B cell (primary cell): ENCODE results near the gene KRT34. TPM values are rescaled to one million over a fixed set of nuclear protein-coding genes. Genes with fewer than 3 reads are reported as not detected.

ENCODE experiments used
- ATAC-seq: fragments of 200-7000 bp; cut with Tn5 transposase; one replicate; pipeline ENCODE4 v1.10.0; 2021; ENCODE audit warnings: low read depth, mild to moderate bottlenecking, moderate number of reproducible peaks, moderate library complexity
- CTCF ChIA-PET: fragments of 350-600 bp; sonication (Branson Sonifier 250); formaldehyde crosslinking; loops from one replicate; lab custom pipeline; 2021; ENCODE audit warnings: antibody characterized with exemption, inconsistent platforms; lab: Charles Lee
- POLR2A ChIA-PET: fragments of 350-600 bp; sonication (Branson Sonifier 250); formaldehyde crosslinking; loops from one replicate; lab custom pipeline; 2021; ENCODE audit warnings: antibody characterized with exemption; lab: Charles Lee
- DNase-seq: peaks from one replicate; pipeline ENCODE4 v3.0.0; 2013
- H2AFZ ChIP-seq: 2 replicates; pipeline ENCODE4 v1.6.1; 2012; ENCODE audit warnings: mild to moderate bottlenecking, low read depth, low read length; ENCODE audit not compliant: insufficient read depth, poor library complexity, severe bottlenecking
- H3K27ac ChIP-seq, 2 donors: 1 replicate in 1 of 2; 2 replicates in 1 of 2; pipeline ENCODE4 v1.5.1; 2012 to 2013; ENCODE audit warnings: low read length in 2 of 2, mild to moderate bottlenecking in 2 of 2, moderate library complexity in 1 of 2
- H3K27me3 ChIP-seq, 4 experiments: fragments of 200-600 bp in 1 of 4; sonication (generic) in 1 of 4; replicated peaks in 1 of 4; 1 replicate in 2 of 4; 2 replicates in 2 of 4; pipeline versions ENCODE4 v1.6.1 to v1.7.0; 2013 to 2016; ENCODE audit warnings: low read length in 3 of 4, mild to moderate bottlenecking in 2 of 4, mixed read lengths in 1 of 4, moderate library complexity in 1 of 4; ENCODE audit not compliant: insufficient read depth in 4 of 4, control insufficient read depth in 3 of 4; ENCODE audit errors: control extremely low read depth in 1 of 4
- H3K36me3 ChIP-seq, 2 experiments: replicated peaks in 1 of 2; 1 replicate in 1 of 2; 2 replicates in 1 of 2; pipeline versions ENCODE4 v1.6.1 to v1.7.1; 2013; ENCODE audit warnings: low read length in 1 of 2; ENCODE audit not compliant: insufficient read depth in 2 of 2, control insufficient read depth in 1 of 2; ENCODE audit errors: control extremely low read depth in 1 of 2, extremely low read depth in 1 of 2
- H3K4me1 ChIP-seq, 2 donors: fragments of 200-600 bp in 1 of 2; sonication (generic) in 1 of 2; 1 replicate in 1 of 2; 2 replicates in 1 of 2; pipeline versions ENCODE4 v1.5.1 to v1.6.1; 2013 to 2017; ENCODE audit warnings: low read length in 2 of 2; ENCODE audit not compliant: control insufficient read depth in 2 of 2, insufficient read depth in 2 of 2
- H3K4me2 ChIP-seq: replicated peaks from 2 replicates; pipeline ENCODE3; 2012; ENCODE audit warnings: mild to moderate bottlenecking, low read depth, low read length; ENCODE audit not compliant: poor library complexity, severe bottlenecking
- H3K4me3 ChIP-seq, 5 experiments: fragments of 200-600 bp in 1 of 5; sonication (generic) in 1 of 5; 1 replicate in 3 of 5; 2 replicates in 2 of 5; pipeline versions ENCODE4 v1.5.1 to v1.7.0; 2011 to 2016; ENCODE audit warnings: low read length in 4 of 5, mild to moderate bottlenecking in 4 of 5, low read depth in 2 of 5, control low read depth in 1 of 5, moderate library complexity in 1 of 5; ENCODE audit not compliant: insufficient read depth in 1 of 5; ENCODE audit errors: control extremely low read depth in 1 of 5, extremely low read depth in 1 of 5
- H3K79me2 ChIP-seq: fragments of 200-600 bp; sonication (generic); one replicate; pipeline ENCODE4 v1.6.0; 2016; ENCODE audit warnings: low read length; ENCODE audit not compliant: control insufficient read depth, insufficient read depth
- H3K9ac ChIP-seq: fragments of 200-600 bp; sonication (generic); 2 replicates; pipeline ENCODE4 v1.6.1; 2017; ENCODE audit warnings: mild to moderate bottlenecking, low read length, moderate library complexity
- H3K9me3 ChIP-seq, 3 donors: one replicate each; pipeline versions ENCODE4 v1.6.1 to v1.7.1; 2013; ENCODE audit warnings: low read length in 2 of 3; ENCODE audit not compliant: control insufficient read depth in 2 of 3, insufficient read depth in 1 of 3; ENCODE audit errors: control extremely low read depth in 1 of 3
- H4K20me1 ChIP-seq: 2 replicates; pipeline ENCODE4 v1.6.0; 2012; ENCODE audit warnings: mild to moderate bottlenecking, low read length; ENCODE audit not compliant: insufficient read depth, control insufficient read depth, poor library complexity, severe bottlenecking
- H3K27ac Mint-ChIP-seq: one replicate; pipeline ENCODE4 v1.8.0; 2021; ENCODE audit warnings: mixed read lengths
- H3K27me3 Mint-ChIP-seq: one replicate; pipeline ENCODE4 v1.8.0; 2021; ENCODE audit warnings: mixed read lengths
- H3K4me1 Mint-ChIP-seq: one replicate; pipeline ENCODE4 v1.8.0; 2021; ENCODE audit warnings: mixed read lengths
- H3K4me3 Mint-ChIP-seq: one replicate; pipeline ENCODE4 v1.8.0; 2021; ENCODE audit warnings: mixed read lengths
- H3K9me3 Mint-ChIP-seq: one replicate; pipeline ENCODE4 v1.8.0; 2022; ENCODE audit warnings: mixed read lengths; ENCODE audit not compliant: insufficient read depth
- EZH2 ChIP-seq: IDR thresholded peaks from 2 replicates; pipeline ENCODE4 v1.6.1; 2012; ENCODE audit warnings: borderline replicate concordance, low read depth, mild to moderate bottlenecking, moderate library complexity, low read length; ENCODE audit not compliant: insufficient read depth, poor library complexity, severe bottlenecking
- WGBS: methylation state at CpG from one replicate; pipeline ENCODE4 v1.1.5; 2013; ENCODE audit warnings: missing lambda C conversion rate; ENCODE audit not compliant: insufficient coverage; 5-methylcytosine and 5-hydroxymethylcytosine counted together
- intact Hi-C: fragments of 100-400 bp; cut with micrococcal nuclease; formaldehyde crosslinking; loops from one replicate; pipeline ENCODE4 v1.10.0; 2022
- polyA plus RNA-seq: library from polyadenylated mRNA; depleted of rRNA; stranded (reverse); fragments of >200 nt; gene quantifications from 2 replicates; pipeline ENCODE4 v1.2.3, GENCODE V29; 2012
- total RNA-seq, 2 donors: library from RNA; stranded (reverse); fragments of 120-200 nt in 1 of 2; gene quantifications; 1 replicate in 1 of 2; 2 replicates in 1 of 2; pipeline versions ENCODE4 v1.2.3 to v1.2.4, GENCODE V29; 2013 to 2022
- TF ChIP-seq, protein P1 (sequence below): fragments of 200-600 bp; IDR thresholded peaks from one replicate; pipeline ENCODE4 v1.8.0; 2022; ENCODE audit warnings: antibody characterized with exemption, mild to moderate bottlenecking

Gene KRT34
- total and polyA plus RNA-seq, 2 donors (not counting 1 experiment from before 2014, with no cell fraction given), result not detected

DNA sequence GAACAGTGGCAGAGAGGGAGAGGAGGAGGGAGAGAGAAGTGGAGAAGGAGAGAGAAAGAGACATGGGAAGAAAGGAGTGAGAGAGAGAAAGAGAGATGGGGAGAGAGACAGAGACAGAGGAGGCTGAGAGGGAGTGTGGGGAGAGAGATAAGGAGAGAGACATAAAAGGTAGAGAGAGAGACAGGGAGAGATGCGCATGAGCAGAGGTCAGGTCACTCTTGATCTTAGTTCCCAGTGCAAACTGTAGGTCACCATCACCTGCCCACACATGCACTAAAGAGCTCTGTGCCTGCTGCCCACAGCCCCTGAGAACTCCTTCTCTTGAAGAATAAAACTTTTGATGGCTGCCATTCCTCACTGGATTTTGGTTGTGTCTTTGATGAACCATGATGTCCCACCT is 46.4 kb downstream of the KRT34 start:
- intact Hi-C loops, result no loop called here
- H3K9me3 Mint-ChIP-seq, result no peaks in the 10 kb centered on the region
- no peak overlapping the region for H3K4me3 Mint-ChIP-seq
- ATAC-seq, result no peak
- no peak for TF ChIP-seq EZH2
- TF ChIP-seq, protein P1, sequence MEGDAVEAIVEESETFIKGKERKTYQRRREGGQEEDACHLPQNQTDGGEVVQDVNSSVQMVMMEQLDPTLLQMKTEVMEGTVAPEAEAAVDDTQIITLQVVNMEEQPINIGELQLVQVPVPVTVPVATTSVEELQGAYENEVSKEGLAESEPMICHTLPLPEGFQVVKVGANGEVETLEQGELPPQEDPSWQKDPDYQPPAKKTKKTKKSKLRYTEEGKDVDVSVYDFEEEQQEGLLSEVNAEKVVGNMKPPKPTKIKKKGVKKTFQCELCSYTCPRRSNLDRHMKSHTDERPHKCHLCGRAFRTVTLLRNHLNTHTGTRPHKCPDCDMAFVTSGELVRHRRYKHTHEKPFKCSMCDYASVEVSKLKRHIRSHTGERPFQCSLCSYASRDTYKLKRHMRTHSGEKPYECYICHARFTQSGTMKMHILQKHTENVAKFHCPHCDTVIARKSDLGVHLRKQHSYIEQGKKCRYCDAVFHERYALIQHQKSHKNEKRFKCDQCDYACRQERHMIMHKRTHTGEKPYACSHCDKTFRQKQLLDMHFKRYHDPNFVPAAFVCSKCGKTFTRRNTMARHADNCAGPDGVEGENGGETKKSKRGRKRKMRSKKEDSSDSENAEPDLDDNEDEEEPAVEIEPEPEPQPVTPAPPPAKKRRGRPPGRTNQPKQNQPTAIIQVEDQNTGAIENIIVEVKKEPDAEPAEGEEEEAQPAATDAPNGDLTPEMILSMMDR, result no peak
- WGBS, result no CpG with 5 or more reads among the region's 1 CpG
- H3K9ac ChIP-seq, result no peak overlapping the region
- peaks cover 0 to 13% of the 10 kb centered on the region in 2 donors for H3K4me1 ChIP-seq
- peaks cover 10% of the 10 kb centered on the region for H3K4me1 Mint-ChIP-seq
- H3K27me3 ChIP-seq, result peaks cover 0 to 10% (median 1%) of the 10 kb centered on the region in 4 experiments
- H3K27me3 Mint-ChIP-seq, result peaks cover 15% of the 10 kb centered on the region
- no peaks in the 10 kb centered on the region for H3K79me2 ChIP-seq
- CTCF ChIA-PET, result interaction anchor here (1.2 kb wide), 1 partner anchor 13 kb away, joined by 5 read pairs; no protein-coding TSS in a partner anchor
- H3K36me3 ChIP-seq, result no peaks in the 10 kb centered on the region
- DNase-seq, result no peak
- no peaks in the 10 kb centered on the region for H3K9me3 ChIP-seq
- no peak overlapping the region for H3K4me3 ChIP-seq
- POLR2A ChIA-PET, result no interaction called here
- no peak overlapping the region for H3K4me2 ChIP-seq
- no peak overlapping the region for H2AFZ ChIP-seq
- H3K27ac ChIP-seq, result no peak overlapping the region
- no peak overlapping the region for H3K27ac Mint-ChIP-seq
- H4K20me1 ChIP-seq, result no peaks in the 10 kb centered on the region

DNA sequence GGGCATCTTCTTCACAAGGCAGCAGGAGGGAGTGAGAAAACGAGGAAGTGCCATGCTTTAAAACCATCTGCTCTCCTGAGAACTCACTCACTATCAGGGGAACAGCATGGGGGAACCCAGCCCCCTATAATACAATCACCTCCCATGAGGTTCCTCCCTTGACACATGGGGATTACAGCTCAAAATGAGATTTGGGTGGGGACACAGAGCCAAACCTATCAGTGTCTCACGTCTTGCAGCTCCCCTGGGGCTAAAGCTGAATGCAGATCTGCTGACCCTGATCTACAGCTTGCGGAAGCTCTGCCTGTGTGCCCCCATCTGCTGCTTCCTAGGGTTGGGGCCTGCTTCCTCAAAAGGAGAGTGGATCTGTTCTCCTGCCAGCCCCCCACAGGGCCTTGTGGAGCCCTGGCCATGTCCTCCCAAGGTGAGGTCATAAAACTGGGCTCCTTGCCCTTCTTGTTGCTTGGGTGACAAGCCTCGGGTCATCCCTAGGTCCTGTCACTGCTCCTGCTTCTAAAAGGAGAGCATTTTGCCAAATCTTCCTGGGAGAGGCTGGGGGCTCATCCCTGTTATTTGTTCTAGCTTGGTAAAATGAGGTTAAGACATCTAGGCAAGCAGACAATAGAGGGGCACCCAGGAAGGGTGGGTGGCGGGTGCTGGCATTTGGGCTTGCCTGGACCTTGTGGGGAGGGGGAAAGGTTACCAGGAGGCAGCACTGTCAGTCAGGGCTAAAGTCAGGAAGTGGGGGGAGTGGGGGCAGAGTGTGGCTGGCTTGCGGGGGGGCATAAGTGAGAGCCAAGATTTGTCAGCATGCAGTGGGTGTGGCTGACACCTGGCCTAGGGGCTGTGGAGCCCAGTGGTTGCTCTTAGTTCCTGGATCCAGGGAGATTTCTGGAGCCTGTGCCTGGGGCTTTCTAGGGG is 47.5 kb downstream of the KRT34 start:
- H3K4me3 Mint-ChIP-seq, result no peak overlapping the region

More for the DNA sequence above, 47.5 kb downstream of the KRT34 start:
- Histone ChIP-seq H3K4me1 (peaks cover 0 to 5% of the 10 kb centered on the region in 2 donors), H3K27me3 (peaks cover 0 to 10% (median 1%) of the 10 kb centered on the region in 4 experiments), H4K20me1 (no peaks in the 10 kb centered on the region), H3K9ac (no peak overlapping the region), H3K27ac (no peak overlapping the region), H3K79me2 (no peaks in the 10 kb centered on the region), H3K4me2 (no peak overlapping the region), H3K9me3 (no peaks in the 10 kb centered on the region), H2AFZ (no peak overlapping the region), H3K36me3 (no peaks in the 10 kb centered on the region), H3K4me3 (no peak overlapping the region)
- H3K27ac Mint-ChIP-seq, result no peak overlapping the region
- intact Hi-C loops, result no loop called here
- POLR2A ChIA-PET, result no interaction called here
- H3K9me3 Mint-ChIP-seq, result no peaks in the 10 kb centered on the region
- H3K27me3 Mint-ChIP-seq, result peaks cover 17% of the 10 kb centered on the region
- no peak for TF ChIP-seq EZH2
- DNase-seq (no peak), ATAC-seq (no peak)
- H3K4me1 Mint-ChIP-seq, result peaks cover 8% of the 10 kb centered on the region
- WGBS, result 72% methylated on average over 5 of the region's 6 CpGs
- CTCF ChIA-PET, result interaction anchor here (0.8 kb wide), 1 partner anchor 938 kb away, joined by 3 read pairs; no protein-coding TSS in a partner anchor
